SKM-1 treated with dmso at 0.1 percent for 144 hours (cell line): ENCODE data around the gene WDR35.
"Not testable (repeated sequence)": the region's sequence is repeated elsewhere in the genome, so short reads cannot be mapped to it uniquely, and the experiment has no call there.

Experiments used
- DNase-seq: peaks from one replicate; lab custom pipeline; 2025; ENCODE audit not compliant: unreplicated experiment; lab: John Stamatoyannopoulos, UW

Gene WDR35

DNA sequence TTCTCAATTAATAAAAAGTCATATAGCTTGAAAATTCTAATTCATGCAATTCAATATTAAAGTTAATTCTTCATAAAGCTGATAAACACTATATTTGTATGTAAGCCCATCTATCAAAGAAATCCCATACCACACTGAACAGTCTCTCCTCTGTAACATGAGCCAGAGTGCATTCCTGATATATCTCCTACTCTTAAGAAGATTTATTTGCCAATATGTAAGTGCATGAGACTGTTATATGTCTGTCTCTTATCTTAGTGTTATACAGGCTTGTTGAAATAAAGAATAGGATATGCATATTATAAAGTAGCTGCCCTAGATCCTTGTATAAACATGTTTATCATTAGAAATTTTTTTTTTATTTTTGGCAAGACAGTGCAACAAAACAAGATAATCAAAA lies 47.7 kb downstream of the WDR35 start:
- DNase-seq, result no peak

- no peak for DNase-seq
Measured at GRCh38 chr2:19937004-19937403, 52.9 kb downstream of the WDR35 start.

- no peak for DNase-seq
Measured at GRCh38 chr2:19936203-19936602, 53.7 kb downstream of the WDR35 start.

GRCh38 chr2:19933351-19933981 lies 56.4 kb downstream of the WDR35 start:
- no peak for DNase-seq

DNA sequence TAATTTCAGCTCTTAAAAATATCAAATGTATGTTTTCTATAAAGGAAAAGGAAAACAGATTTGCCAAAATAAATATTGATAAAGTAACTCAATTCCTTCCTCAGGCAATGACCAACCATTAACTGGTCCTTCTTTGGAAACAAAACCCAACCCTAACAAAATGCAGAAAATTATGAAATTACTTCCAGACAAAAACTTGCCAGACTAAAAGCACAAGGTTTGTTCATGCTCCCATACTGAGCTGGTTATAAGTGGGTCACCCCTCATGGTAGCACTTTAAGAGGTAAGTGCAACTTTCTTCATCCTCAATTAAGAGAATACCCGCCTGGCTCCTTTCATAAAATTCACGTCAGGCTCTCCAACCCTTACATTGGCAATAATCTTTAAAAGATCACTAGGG lies 57.0 kb downstream of the WDR35 start:
- DNase-seq, result no peak

DNA sequence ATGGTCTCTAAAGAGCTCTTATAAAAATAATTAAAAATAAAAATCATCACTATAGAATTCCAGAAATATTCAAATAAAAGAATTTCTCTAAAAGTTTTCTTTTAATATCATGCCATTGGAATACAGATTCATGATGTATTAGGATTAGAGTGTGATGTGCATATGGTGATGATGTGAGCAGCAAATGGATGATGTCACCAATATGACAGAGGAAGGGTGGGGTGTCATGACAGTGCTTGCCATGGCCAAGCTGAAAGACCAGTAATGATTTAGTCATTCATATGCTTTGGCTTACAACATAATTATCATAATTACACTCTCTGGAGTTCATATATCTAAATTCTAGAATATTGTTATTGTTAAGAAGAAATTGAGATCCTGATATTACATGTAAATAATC lies 60.7 kb downstream of the WDR35 start:
- DNase-seq, result no peak

- DNase-seq, result not testable (repeated sequence)
Measured at GRCh38 chr2:19927816-19928215, 62.1 kb downstream of the WDR35 start.

GRCh38 chr2:19924526-19924925 lies 65.4 kb downstream of the WDR35 start:
- not testable (repeated sequence) for DNase-seq

DNA sequence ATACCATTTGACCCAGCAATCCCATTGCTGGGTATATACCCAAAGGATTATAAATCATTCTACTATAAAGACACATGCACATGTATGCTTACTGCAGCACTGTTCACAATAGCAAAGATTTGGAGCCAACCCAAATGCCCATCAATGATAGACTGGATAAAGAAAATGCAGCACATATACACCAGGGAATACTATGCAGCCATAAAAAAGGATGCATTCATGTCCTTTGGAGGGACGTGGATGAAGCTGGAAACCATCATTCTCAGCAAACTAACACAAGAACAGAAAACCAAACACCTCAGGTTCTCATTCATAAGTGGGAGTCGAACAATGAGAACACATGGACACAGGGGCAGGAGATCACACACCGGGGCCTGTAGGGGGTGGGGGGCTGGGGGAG lies 67.7 kb downstream of the WDR35 start:
- not testable (repeated sequence) for DNase-seq

GRCh38 chr2:19916385-19916950 lies 73.4 kb downstream of the WDR35 start:
- no peak for DNase-seq

GRCh38 chr2:19914266-19914975 lies 75.5 kb downstream of the WDR35 start:
- no peak for DNase-seq

DNA sequence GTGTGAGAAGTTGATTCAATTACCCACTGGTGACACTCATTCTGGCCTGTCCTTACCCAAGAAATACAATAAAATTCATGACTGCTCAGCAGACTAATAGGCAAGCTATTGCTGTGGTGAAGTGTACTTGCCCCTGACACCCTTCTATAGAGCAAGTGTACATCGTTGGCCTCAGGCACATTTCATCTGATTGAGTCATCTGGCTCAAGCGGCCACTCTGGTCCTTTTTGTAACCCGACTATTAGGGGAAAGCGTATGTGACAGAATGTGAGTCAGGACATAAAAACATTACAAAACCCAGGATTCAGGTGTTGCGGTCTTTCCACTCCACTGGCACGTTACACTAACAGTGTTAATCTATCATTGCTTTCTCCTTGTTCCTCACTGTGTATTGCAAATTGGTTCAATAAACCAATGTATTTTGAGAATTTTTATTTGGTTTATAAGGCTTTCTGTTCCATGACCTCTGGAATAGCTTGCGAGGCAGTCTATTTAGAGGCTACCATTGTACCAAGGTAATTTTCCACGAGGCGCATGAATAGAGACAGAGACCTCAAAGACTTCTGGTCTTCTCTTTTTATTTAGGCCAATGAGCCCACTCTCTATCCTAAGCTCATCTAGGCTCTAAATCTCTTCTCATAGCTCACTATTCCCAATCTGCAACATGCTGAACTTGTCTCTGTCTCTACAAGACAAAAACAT lies 77.9 kb downstream of the WDR35 start:
- no peak for DNase-seq

- no peak for DNase-seq
Measured at GRCh38 chr2:19902216-19902740, 87.6 kb downstream of the WDR35 start.

- peak; percentile 91 for DNase-seq
Measured at GRCh38 chr2:19901442-19902215, 88.3 kb downstream of the WDR35 start, which contains the start of gene TTC32. Gene TTC32 (minus strand): TSS chr2:19901983. CDS start chr2:19901854, 129 bp downstream.

- no peak for DNase-seq
Measured at GRCh38 chr2:19900931-19901441, 88.9 kb downstream of the WDR35 start.

GRCh38 chr2:19899985-19900930 lies 89.6 kb downstream of the WDR35 start:
- no peak for DNase-seq

DNA sequence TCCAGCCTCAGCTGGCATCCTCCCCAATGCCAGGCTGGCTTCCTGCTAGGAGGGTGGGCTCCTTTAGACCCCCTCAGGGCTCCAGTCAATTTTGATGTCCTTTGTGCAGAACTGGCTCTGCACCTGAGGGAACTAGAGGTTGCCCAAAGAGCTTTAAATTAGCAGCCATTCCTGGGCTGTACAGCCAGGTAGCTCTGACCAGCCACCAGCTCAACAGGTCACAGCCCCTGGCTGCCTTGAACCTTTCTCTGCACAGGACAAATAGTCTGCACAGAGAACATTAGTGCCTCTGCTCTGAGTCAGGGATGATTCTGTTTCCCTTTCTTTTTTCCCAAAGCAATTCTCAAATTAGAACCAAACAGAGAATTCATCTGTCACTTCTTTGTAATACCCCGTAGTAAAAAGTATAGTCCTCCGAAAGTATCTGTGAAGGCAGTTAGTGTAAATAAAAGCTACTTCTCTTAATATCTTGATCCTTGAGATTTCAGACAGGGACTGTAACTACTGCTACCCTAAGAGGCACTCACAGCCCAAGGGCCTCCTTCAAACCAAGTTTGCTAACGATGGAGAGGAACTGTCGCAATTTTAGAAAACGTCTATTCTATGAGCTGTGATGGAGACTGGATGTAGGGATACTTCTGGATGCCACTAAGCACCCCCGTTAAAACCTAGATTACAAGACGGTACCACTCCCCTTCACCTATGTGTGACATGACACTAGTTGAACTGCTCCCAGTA lies 91.1 kb downstream of the WDR35 start:
- no peak for DNase-seq

- DNase-seq, result no peak
Measured at GRCh38 chr2:19897623-19898245, 92.2 kb downstream of the WDR35 start.
